HG02571 (cell line): Measurements from ENCODE around the gene HSDL2.
A peak's percentile ranks its signal among the peaks of the same experiment; 100 is the strongest.

Source experiments
- ATAC-seq: cut with Tn5 transposase; IDR thresholded peaks from one replicate; pipeline ENCODE4 v1.9.1; 2021; ENCODE audit warnings: mild to moderate bottlenecking, moderate library complexity; ENCODE audit not compliant: unreplicated experiment

HSDL2 gene

GRCh38 chr9:112380102-112380824, at the start of gene HSDL2:
Gene HSDL2 (plus strand): TSS chr9:112380108. CDS start chr9:112380164, 56 bp downstream.
- peak; percentile 31 for ATAC-seq

GRCh38 chr9:112331674-112331952, 48.3 kb upstream of the HSDL2 start:
- no peak for ATAC-seq

GRCh38 chr9:112332214-112332613, 47.7 kb upstream of the HSDL2 start:
- ATAC-seq = no peak

- ATAC-seq = no peak
Measured at GRCh38 chr9:112332674-112332976, 47.3 kb upstream of the HSDL2 start.

- peak; percentile 54 for ATAC-seq
Measured at GRCh38 chr9:112332977-112333638, 46.8 kb upstream of the HSDL2 start, which contains the start of gene PTBP3. Gene PTBP3 (minus strand): TSS chr9:112333619. CDS start chr9:112297865, 35,754 bp downstream.

- ATAC-seq = peak; percentile 66
Measured at GRCh38 chr9:112333639-112334431, 46.1 kb upstream of the HSDL2 start.

GRCh38 chr9:112334432-112334841, 45.5 kb upstream of the HSDL2 start:
- no peak for ATAC-seq

GRCh38 chr9:112337547-112337946, 42.4 kb upstream of the HSDL2 start:
- no peak for ATAC-seq

- ATAC-seq = no peak
Measured at GRCh38 chr9:112338561-112338960, 41.3 kb upstream of the HSDL2 start.

- no peak for ATAC-seq
Measured at GRCh38 chr9:112339886-112340285, 40.0 kb upstream of the HSDL2 start.

GRCh38 chr9:112341730-112342129, 38.2 kb upstream of the HSDL2 start:
- no peak for ATAC-seq

GRCh38 chr9:112348257-112349007, 31.5 kb upstream of the HSDL2 start:
- no peak for ATAC-seq

GRCh38 chr9:112349008-112349333, 30.9 kb upstream of the HSDL2 start:
- ATAC-seq = no peak

GRCh38 chr9:112351184-112351583, 28.7 kb upstream of the HSDL2 start:
- no peak for ATAC-seq

GRCh38 chr9:112352209-112352608, 27.7 kb upstream of the HSDL2 start:
- no peak for ATAC-seq

GRCh38 chr9:112354081-112354743, 25.7 kb upstream of the HSDL2 start:
- ATAC-seq = no peak

GRCh38 chr9:112355427-112355897, 24.4 kb upstream of the HSDL2 start:
- no peak for ATAC-seq

GRCh38 chr9:112360047-112360804, 19.7 kb upstream of the HSDL2 start:
- ATAC-seq = no peak

- no peak for ATAC-seq
Measured at GRCh38 chr9:112361601-112362000, 18.3 kb upstream of the HSDL2 start.

- ATAC-seq = no peak
Measured at GRCh38 chr9:112364761-112365160, 15.1 kb upstream of the HSDL2 start.
